A549 (cell line): Measurements from ENCODE around the gene SLC5A4. TPM values are rescaled to one million over a fixed set of nuclear protein-coding genes. Genes with fewer than 3 reads are reported as not detected.
A peak's percentile ranks its signal among the peaks of the same experiment; 100 is the strongest.

Experiments
- ATAC-seq, 2 experiments: fragments of 200-7000 bp in 1 of 2; fragments of >200 bp in 1 of 2; cut with Nextera tagmentation in 1 of 2; cut with Tn5 transposase in 1 of 2; 3 replicates each; pipeline versions ENCODE4 v1.8.0 to v1.9.1; 2018 to 2020; ENCODE audit warnings: mild to moderate bottlenecking in 1 of 2, moderate library complexity in 1 of 2
- CTCF ChIA-PET: fragments of 300-600 bp; sonication (Branson Sonifier 250); formaldehyde crosslinking; extraction: SDS; loops from one replicate; lab custom pipeline; 2021; ENCODE audit warnings: antibody characterized with exemption, inconsistent platforms; lab: Yijun Ruan, JAX
- POLR2A ChIA-PET: fragments of 350-600 bp; formaldehyde crosslinking; extraction: SDS; loops from one replicate; lab custom pipeline; 2021; ENCODE audit warnings: antibody characterized with exemption, inconsistent platforms; lab: Yijun Ruan, JAX
- DNase-seq, 2 experiments: peaks; one replicate each; pipeline versions ENCODE4 v3.0.0 to v3.0.0-alpha.2; 2011 to 2016; ENCODE audit warnings: low read depth in 1 of 2, low spot score in 1 of 2
- FAIRE-seq: peaks from 2 replicates; lab custom pipeline; 2011; peaks lifted over from hg19 to GRCh38; lab: Jason Lieb, UNC
- H3K27ac ChIP-seq, 2 experiments: fragments of >200 bp; sonication (Bioruptor Twin); formaldehyde crosslinking; 3 replicates each; pipeline ENCODE4 v1.5.1; 2016 to 2017
- H3K4me1 ChIP-seq: fragments of >200 bp; sonication (Bioruptor Twin); formaldehyde crosslinking; 3 replicates; pipeline ENCODE4 v1.6.1; 2016
- H3K4me2 ChIP-seq: fragments of >200 bp; sonication (Bioruptor Twin); formaldehyde crosslinking; 3 replicates; pipeline ENCODE4 v1.6.1; 2016
- H3K4me3 ChIP-seq: fragments of >200 bp; sonication (Bioruptor Twin); formaldehyde crosslinking; 3 replicates; pipeline ENCODE4 v1.5.1; 2016
- H3K9me3 ChIP-seq: fragments of >200 bp; sonication (Bioruptor Twin); formaldehyde crosslinking; 3 replicates; pipeline ENCODE4 v1.6.1; 2016
- CBX8 ChIP-seq: fragments of 200-600 bp; sonication (generic); IDR thresholded peaks from 2 replicates; pipeline ENCODE4 v1.6.1; 2016
- E2F6 ChIP-seq: IDR thresholded peaks from 2 replicates; pipeline ENCODE4 v1.6.1; 2012; ENCODE audit warnings: low read depth, borderline replicate concordance
- FOSL2 ChIP-seq, 2 experiments: fragments of 450-650 bp in 1 of 2; fragments of >200 bp in 1 of 2; sonication (Bioruptor Twin) in 1 of 2; formaldehyde crosslinking; IDR thresholded peaks; 2 replicates each; pipeline versions ENCODE4 v1.5.0 to v1.6.1; 2016 to 2020; ENCODE audit warnings: mild to moderate bottlenecking in 1 of 2, moderate library complexity in 1 of 2
- FOXS1 ChIP-seq: fragments of 250-450 bp; sonication (Bioruptor Pico); IDR thresholded peaks from 2 replicates; pipeline ENCODE4 v1.5.0; 2020; ENCODE audit warnings: mild to moderate bottlenecking, moderate library complexity
- GATA3 ChIP-seq: IDR thresholded peaks from 2 replicates; pipeline ENCODE4 v1.6.1; 2012; ENCODE audit warnings: borderline replicate concordance
- HDAC2 ChIP-seq: fragments of 200-600 bp; sonication (generic); IDR thresholded peaks from 2 replicates; pipeline ENCODE4 v1.6.1; 2016
- HEYL ChIP-seq: fragments of 250-450 bp; sonication (Bioruptor Pico); IDR thresholded peaks from 2 replicates; pipeline ENCODE4 v1.8.0; 2021; ENCODE audit warnings: mild to moderate bottlenecking, moderate library complexity
- HOXA7 ChIP-seq: fragments of 250-450 bp; sonication (Bioruptor Pico); IDR thresholded peaks from 2 replicates; pipeline ENCODE4 v1.5.0; 2020; ENCODE audit warnings: mild to moderate bottlenecking, moderate library complexity
- JUNB ChIP-seq: fragments of >200 bp; sonication (Bioruptor Twin); formaldehyde crosslinking; IDR thresholded peaks from 2 replicates; pipeline ENCODE4 v1.6.1; 2016
- MAZ ChIP-seq: fragments of 150-350 bp; IDR thresholded peaks from 2 replicates; pipeline ENCODE4 v1.6.1; 2014; ENCODE audit warnings: antibody characterized with exemption, low read depth, low read length, borderline replicate concordance
- NR3C1 ChIP-seq: fragments of >200 bp; sonication (Bioruptor Twin); formaldehyde crosslinking; IDR thresholded peaks from 3 replicates; pipeline ENCODE4 v1.6.1; 2017
- PBX3 ChIP-seq: IDR thresholded peaks from 2 replicates; pipeline ENCODE4 v1.6.1; 2012
- POLR2A ChIP-seq: IDR thresholded peaks from 2 replicates; pipeline ENCODE4 v1.6.1; 2012; ENCODE audit warnings: mild to moderate bottlenecking, low read length
- RARB ChIP-seq: fragments of 250-450 bp; sonication (Bioruptor Pico); IDR thresholded peaks from 2 replicates; pipeline ENCODE4 v1.8.0; 2021; ENCODE audit warnings: mild to moderate bottlenecking, moderate library complexity
- TFCP2L1 ChIP-seq: fragments of 250-450 bp; sonication (Bioruptor Pico); IDR thresholded peaks from 2 replicates; pipeline ENCODE4 v1.5.0; 2021; ENCODE audit warnings: mild to moderate bottlenecking
- TP53 ChIP-seq: fragments of 250-450 bp; sonication (Bioruptor Pico); IDR thresholded peaks from 2 replicates; pipeline ENCODE4 v1.5.0; 2021; ENCODE audit warnings: mild to moderate bottlenecking, moderate library complexity
- WGBS: methylation state at CpG from one replicate; pipeline ENCODE4 v1.1.6; 2017; ENCODE audit errors: missing lambda C conversion rate; 5-methylcytosine and 5-hydroxymethylcytosine counted together
- polyA plus RNA-seq, 4 experiments: library from polyadenylated mRNA; depleted of rRNA in 3 of 4; stranded (reverse); fragments of >200 nt; fragmentation: RNase III in 1 of 4; extraction: RNeasy Plus Mini Kit Qiagen cat#74134 plus additional on column Dnase treatment in 1 of 4; gene quantifications; 2 replicates in 3 of 4; 3 replicates in 1 of 4; pipeline ENCODE4 v1.2.3, GENCODE V29; 2011 to 2017
- TF ChIP-seq, protein P1 (sequence below): IDR thresholded peaks from 2 replicates; pipeline ENCODE4 v1.6.1; 2012
- TF ChIP-seq, protein P2 (sequence below): fragments of 200-600 bp; sonication (generic); IDR thresholded peaks from 2 replicates; pipeline ENCODE4 v1.6.1; 2016; ENCODE audit warnings: antibody characterized with exemption, mild to moderate bottlenecking, moderate library complexity
- TF ChIP-seq, protein P3 (sequence below): fragments of 450-650 bp; IDR thresholded peaks from 2 replicates; pipeline ENCODE4 v1.6.1; 2014; ENCODE audit warnings: antibody characterized with exemption
- TF ChIP-seq, protein P4 (sequence below): fragments of 250-450 bp; sonication (Bioruptor Pico); IDR thresholded peaks from 2 replicates; pipeline ENCODE4 v1.5.0; 2020; ENCODE audit warnings: low read depth, mild to moderate bottlenecking, moderate library complexity

Gene SLC5A4
- polyA plus RNA-seq, 2 of the 4 experiments (the other 2 are of a cell fraction), result not detected

- peak; percentile 42; the same call in 1 of the 2 replicates for TF ChIP-seq E2F6
- no peak for TF ChIP-seq NR3C1
- TF ChIP-seq, protein P1, sequence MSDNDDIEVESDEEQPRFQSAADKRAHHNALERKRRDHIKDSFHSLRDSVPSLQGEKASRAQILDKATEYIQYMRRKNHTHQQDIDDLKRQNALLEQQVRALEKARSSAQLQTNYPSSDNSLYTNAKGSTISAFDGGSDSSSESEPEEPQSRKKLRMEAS, result peak; percentile 66
- no peak for TF ChIP-seq FOSL2 (IDR thresholded peaks at IDR 0.05)
- peak; percentile 9; the same call in 1 of the 2 replicates for TF ChIP-seq FOSL2 (CRISPR knock-in tag; IDR thresholded peaks at IDR 0.05)
- TF ChIP-seq MAZ, result no peak
- TF ChIP-seq POLR2A, result peak; percentile 81
- 4% methylated on average over 4 of the region's 41 CpGs for WGBS
- Histone ChIP-seq H3K4me2 (peak within 1 kb of the TSS; percentile 99), H3K4me3 (peak within 1 kb of the TSS; percentile 60), H3K27ac (peak within 1 kb of the TSS; percentile 76 to 88), H3K4me1 (peaks cover 7% of the 10 kb centered on the region; the same call in 1 of the 3 replicates), H3K9me3 (no peaks in the 10 kb centered on the region)
- DNase-seq (peak; percentile 58 to 75), FAIRE-seq (no peak), ATAC-seq (peak; percentile 80 to 88)
- ChIA-PET CTCF (interaction anchor here (0.6 to 1.6 kb wide), 3 partner anchors 61 to 176 kb away, joined by 3 to 7 read pairs (median 3); no protein-coding TSS in a partner anchor), POLR2A (no interaction called here)
These were observed 50.1 kb downstream of the SLC5A4 start, which contains the start of gene RFPL2 for GRCh38 chr22:32204856-32205722. Gene RFPL2, minus strand, starts transcription at chr22:32205073. Its CDS starts 2,622 bp downstream, at chr22:32202451.

DNA sequence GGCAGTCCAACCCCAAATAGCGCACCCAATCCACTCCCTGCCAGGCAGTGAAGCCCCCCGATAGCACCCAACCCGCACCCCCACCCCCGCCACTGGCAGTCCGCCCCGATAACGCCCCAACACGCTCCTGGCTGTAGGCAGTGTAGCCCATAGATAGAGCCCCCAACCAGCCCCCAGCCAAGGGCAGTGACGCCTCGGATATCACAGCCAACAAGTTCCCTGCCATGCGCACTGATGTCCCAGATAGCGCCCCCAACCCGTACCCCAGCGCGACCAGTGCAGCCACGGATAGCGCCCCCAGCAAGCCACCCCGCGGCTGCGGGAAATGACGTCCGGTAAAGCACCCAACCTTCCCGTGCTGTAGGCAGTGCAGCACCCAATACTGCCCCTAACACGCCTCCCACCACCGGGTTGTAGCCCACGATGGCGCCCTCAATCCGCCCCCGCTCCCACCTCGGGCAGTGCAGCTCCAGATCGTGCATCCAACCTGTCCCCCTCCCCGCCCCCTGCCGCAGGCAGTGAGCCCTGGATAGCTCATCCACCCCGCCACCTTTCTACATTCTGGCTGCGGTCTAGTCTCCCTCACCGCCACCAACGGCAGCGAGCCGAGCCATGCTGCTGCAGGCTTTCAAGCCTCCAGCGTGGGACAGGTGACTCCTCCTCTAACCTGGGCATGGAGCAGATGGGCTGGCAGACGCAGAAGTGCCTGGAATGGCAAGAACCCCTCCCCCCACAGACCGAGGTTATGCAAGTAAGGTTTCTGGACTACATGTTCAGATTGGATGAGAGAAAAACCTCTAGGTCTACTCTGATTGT, 50.9 kb downstream of the SLC5A4 start:
- DNase-seq, result peak; percentile 32 to 36
- TF ChIP-seq, protein P1, result peak; percentile 35; the same call in 1 of the 2 replicates
- TF ChIP-seq, protein P2, sequence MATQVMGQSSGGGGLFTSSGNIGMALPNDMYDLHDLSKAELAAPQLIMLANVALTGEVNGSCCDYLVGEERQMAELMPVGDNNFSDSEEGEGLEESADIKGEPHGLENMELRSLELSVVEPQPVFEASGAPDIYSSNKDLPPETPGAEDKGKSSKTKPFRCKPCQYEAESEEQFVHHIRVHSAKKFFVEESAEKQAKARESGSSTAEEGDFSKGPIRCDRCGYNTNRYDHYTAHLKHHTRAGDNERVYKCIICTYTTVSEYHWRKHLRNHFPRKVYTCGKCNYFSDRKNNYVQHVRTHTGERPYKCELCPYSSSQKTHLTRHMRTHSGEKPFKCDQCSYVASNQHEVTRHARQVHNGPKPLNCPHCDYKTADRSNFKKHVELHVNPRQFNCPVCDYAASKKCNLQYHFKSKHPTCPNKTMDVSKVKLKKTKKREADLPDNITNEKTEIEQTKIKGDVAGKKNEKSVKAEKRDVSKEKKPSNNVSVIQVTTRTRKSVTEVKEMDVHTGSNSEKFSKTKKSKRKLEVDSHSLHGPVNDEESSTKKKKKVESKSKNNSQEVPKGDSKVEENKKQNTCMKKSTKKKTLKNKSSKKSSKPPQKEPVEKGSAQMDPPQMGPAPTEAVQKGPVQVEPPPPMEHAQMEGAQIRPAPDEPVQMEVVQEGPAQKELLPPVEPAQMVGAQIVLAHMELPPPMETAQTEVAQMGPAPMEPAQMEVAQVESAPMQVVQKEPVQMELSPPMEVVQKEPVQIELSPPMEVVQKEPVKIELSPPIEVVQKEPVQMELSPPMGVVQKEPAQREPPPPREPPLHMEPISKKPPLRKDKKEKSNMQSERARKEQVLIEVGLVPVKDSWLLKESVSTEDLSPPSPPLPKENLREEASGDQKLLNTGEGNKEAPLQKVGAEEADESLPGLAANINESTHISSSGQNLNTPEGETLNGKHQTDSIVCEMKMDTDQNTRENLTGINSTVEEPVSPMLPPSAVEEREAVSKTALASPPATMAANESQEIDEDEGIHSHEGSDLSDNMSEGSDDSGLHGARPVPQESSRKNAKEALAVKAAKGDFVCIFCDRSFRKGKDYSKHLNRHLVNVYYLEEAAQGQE, result no peak
- H3K9me3 ChIP-seq, result no peaks in the 10 kb centered on the region
- ATAC-seq, result peak; percentile 32 to 47; a peak in 5 of 6 replicates
- H3K27ac ChIP-seq, result peak overlapping the region; percentile 76 to 88; a peak in 5 of 6 replicates
- peak overlapping the region; percentile 60 for H3K4me3 ChIP-seq
- peaks cover 7% of the 10 kb centered on the region; the same call in 1 of the 3 replicates for H3K4me1 ChIP-seq
- peak overlapping the region; percentile 99 for H3K4me2 ChIP-seq
- FAIRE-seq, result no peak
- ChIA-PET POLR2A (no interaction called here), CTCF (interaction anchor here (1.4 to 1.6 kb wide), 2 partner anchors 62 to 101 kb away, joined by 3 to 7 read pairs; no protein-coding TSS in a partner anchor)
- WGBS, result 2% methylated on average over 8 of the region's 42 CpGs

- 0% methylated on average over 1 of the region's 53 CpGs for WGBS
- Histone ChIP-seq H3K4me1 (peaks cover 7% of the 10 kb centered on the region; the same call in 1 of the 3 replicates), H3K9me3 (no peaks in the 10 kb centered on the region), H3K4me2 (peak overlapping the region; percentile 99), H3K27ac (peak overlapping the region in 1 of 2 experiments; percentile 88; a peak in 4 of 6 replicates), H3K4me3 (peak overlapping the region; percentile 60)
- FAIRE-seq (no peak), ATAC-seq (peak; percentile 30 to 50; a peak in 5 of 6 replicates), DNase-seq (peak; percentile 3 to 5)
- POLR2A ChIA-PET, result no interaction called here
- CTCF ChIA-PET, result interaction anchor here (1.6 kb wide), 2 partner anchors 10 to 62 kb away, joined by 7 to 8 read pairs; no protein-coding TSS in a partner anchor
- TF ChIP-seq, protein P3, sequence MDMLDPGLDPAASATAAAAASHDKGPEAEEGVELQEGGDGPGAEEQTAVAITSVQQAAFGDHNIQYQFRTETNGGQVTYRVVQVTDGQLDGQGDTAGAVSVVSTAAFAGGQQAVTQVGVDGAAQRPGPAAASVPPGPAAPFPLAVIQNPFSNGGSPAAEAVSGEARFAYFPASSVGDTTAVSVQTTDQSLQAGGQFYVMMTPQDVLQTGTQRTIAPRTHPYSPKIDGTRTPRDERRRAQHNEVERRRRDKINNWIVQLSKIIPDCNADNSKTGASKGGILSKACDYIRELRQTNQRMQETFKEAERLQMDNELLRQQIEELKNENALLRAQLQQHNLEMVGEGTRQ, result no peak
- TF ChIP-seq CBX8 (no peak), FOXS1 (no peak), TFCP2L1 (CRISPR knock-in tag) (no peak), HEYL (CRISPR knock-in tag) (no peak), RARB (CRISPR knock-in tag) (no peak), HOXA7 (CRISPR knock-in tag) (no peak), GATA3 (no peak), HDAC2 (no peak), PBX3 (no peak), JUNB (no peak), TP53 (CRISPR knock-in tag) (no peak)
- TF ChIP-seq, protein P4, sequence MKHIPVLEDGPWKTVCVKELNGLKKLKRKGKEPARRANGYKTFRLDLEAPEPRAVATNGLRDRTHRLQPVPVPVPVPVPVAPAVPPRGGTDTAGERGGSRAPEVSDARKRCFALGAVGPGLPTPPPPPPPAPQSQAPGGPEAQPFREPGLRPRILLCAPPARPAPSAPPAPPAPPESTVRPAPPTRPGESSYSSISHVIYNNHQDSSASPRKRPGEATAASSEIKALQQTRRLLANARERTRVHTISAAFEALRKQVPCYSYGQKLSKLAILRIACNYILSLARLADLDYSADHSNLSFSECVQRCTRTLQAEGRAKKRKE, result no peak
These were observed 51.7 kb downstream of the SLC5A4 start for GRCh38 chr22:32203181-32204039.
